Natural killer cell (primary cell): ENCODE measurements around the gene CLEC18B. TPM values are rescaled to one million over a fixed set of nuclear protein-coding genes. Genes with fewer than 3 reads are reported as not detected.
"Not testable (repeated sequence)": the region's sequence is repeated elsewhere in the genome, so short reads cannot be mapped to it uniquely, and the experiment has no call there.

Experiments used
- ATAC-seq, 3 donors: fragments of 150-1000 bp in 2 of 3; fragments of 200-7000 bp in 1 of 3; cut with Tn5 transposase; 1 replicate in 1 of 3; 2 replicates in 2 of 3; pipeline ENCODE4 v1.10.0; 2021; ENCODE audit warnings: mild to moderate bottlenecking in 2 of 3, moderate library complexity in 2 of 3
- DNase-seq, 2 donors: peaks; one replicate each; pipeline versions ENCODE4 v3.0.0 to v3.0.0-alpha.2; 2013 to 2021; ENCODE audit warnings: mixed read lengths in 1 of 2
- H3K27ac ChIP-seq: one replicate; pipeline ENCODE4 v1.5.1; 2013; ENCODE audit warnings: mild to moderate bottlenecking, low read length
- H3K27me3 ChIP-seq: one replicate; pipeline ENCODE4 v1.6.1; 2013; ENCODE audit warnings: low read length; ENCODE audit not compliant: control insufficient read depth, insufficient read depth
- H3K36me3 ChIP-seq: one replicate; pipeline ENCODE4 v1.6.1; 2013; ENCODE audit warnings: low read length; ENCODE audit not compliant: control insufficient read depth, insufficient read depth
- H3K4me1 ChIP-seq: one replicate; pipeline ENCODE4 v1.6.1; 2013; ENCODE audit warnings: low read length; ENCODE audit not compliant: control insufficient read depth, insufficient read depth
- H3K4me3 ChIP-seq: one replicate; pipeline ENCODE4 v1.5.1; 2013; ENCODE audit warnings: low read length
- H3K9me3 ChIP-seq: one replicate; pipeline ENCODE4 v1.6.1; 2013; ENCODE audit warnings: low read length; ENCODE audit not compliant: control insufficient read depth, insufficient read depth
- H3K27ac Mint-ChIP-seq, 2 donors: one replicate each; pipeline ENCODE4 v1.8.0; 2022; ENCODE audit warnings: mild to moderate bottlenecking in 2 of 2, mixed read lengths in 2 of 2, moderate library complexity in 1 of 2
- H3K27me3 Mint-ChIP-seq, 2 donors: one replicate each; pipeline ENCODE4 v1.8.0; 2022; ENCODE audit warnings: low read depth in 2 of 2, mixed read lengths in 2 of 2
- H3K36me3 Mint-ChIP-seq: one replicate; pipeline ENCODE4 v1.8.0; 2022; ENCODE audit warnings: mixed read lengths
- H3K4me1 Mint-ChIP-seq, 2 donors: one replicate each; pipeline ENCODE4 v1.8.0; 2022; ENCODE audit warnings: mixed read lengths in 2 of 2
- H3K4me3 Mint-ChIP-seq: one replicate; pipeline ENCODE4 v1.8.0; 2022; ENCODE audit warnings: mild to moderate bottlenecking, moderate library complexity, mixed read lengths
- H3K9me3 Mint-ChIP-seq, 2 donors: one replicate each; pipeline ENCODE4 v1.8.0; 2022; ENCODE audit warnings: mixed read lengths in 2 of 2
- WGBS: methylation state at CpG from one replicate; pipeline ENCODE4 v1.1.7; 2013; ENCODE audit warnings: missing lambda C conversion rate; ENCODE audit not compliant: insufficient coverage; 5-methylcytosine and 5-hydroxymethylcytosine counted together
- intact Hi-C: fragments of 100-400 bp; cut with micrococcal nuclease; formaldehyde crosslinking; loops from one replicate; pipeline ENCODE4 v1.14.2; 2022
- total RNA-seq, 4 donors: library from RNA; stranded (reverse); fragments of 120-200 nt in 1 of 4; gene quantifications; one replicate each; pipeline versions ENCODE4 v1.2.3 to v1.2.4, GENCODE V29; 2013 to 2022
- TF ChIP-seq, protein P1 (sequence below): fragments of 200-600 bp; IDR thresholded peaks from one replicate; pipeline ENCODE4 v1.8.0; 2022; ENCODE audit warnings: antibody characterized with exemption

CLEC18B gene
- total RNA-seq, 3 donors from 2014 or later (not counting 1 experiment from before 2014, with no cell fraction given): 0.24 to 1.8 (median 0.30) TPM

DNA sequence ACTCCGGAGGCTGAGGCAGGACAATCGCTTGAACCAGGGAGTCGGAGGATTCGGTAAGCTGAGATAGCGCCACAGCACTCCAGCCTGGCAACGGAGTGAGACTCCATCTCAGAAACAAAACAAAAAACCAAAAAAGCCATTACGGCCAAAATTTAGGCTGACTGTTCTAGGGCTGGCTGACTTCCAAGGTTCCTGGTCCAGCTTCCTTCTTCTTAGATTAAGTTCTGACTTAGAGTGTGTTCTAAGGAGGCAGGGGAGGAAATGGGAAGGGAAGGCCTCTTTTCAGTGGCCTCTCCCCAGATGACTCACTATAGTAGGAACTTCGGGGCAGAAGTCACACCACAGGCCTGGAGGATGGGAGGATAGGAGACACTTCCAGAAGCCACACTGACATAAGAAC is 27.7 kb upstream of the CLEC18B start:
- Histone ChIP-seq H3K27me3 (no peaks in the 10 kb centered on the region), H3K9me3 (no peaks in the 10 kb centered on the region), H3K27ac (no peak overlapping the region), H3K4me1 (peaks cover 5% of the 10 kb centered on the region), H3K4me3 (no peak overlapping the region), H3K36me3 (peaks cover 35% of the 10 kb centered on the region)
- ATAC-seq: no peak
- TF ChIP-seq, protein P1, sequence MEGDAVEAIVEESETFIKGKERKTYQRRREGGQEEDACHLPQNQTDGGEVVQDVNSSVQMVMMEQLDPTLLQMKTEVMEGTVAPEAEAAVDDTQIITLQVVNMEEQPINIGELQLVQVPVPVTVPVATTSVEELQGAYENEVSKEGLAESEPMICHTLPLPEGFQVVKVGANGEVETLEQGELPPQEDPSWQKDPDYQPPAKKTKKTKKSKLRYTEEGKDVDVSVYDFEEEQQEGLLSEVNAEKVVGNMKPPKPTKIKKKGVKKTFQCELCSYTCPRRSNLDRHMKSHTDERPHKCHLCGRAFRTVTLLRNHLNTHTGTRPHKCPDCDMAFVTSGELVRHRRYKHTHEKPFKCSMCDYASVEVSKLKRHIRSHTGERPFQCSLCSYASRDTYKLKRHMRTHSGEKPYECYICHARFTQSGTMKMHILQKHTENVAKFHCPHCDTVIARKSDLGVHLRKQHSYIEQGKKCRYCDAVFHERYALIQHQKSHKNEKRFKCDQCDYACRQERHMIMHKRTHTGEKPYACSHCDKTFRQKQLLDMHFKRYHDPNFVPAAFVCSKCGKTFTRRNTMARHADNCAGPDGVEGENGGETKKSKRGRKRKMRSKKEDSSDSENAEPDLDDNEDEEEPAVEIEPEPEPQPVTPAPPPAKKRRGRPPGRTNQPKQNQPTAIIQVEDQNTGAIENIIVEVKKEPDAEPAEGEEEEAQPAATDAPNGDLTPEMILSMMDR: no peak
- Mint-ChIP-seq H3K36me3 (peaks cover 19% of the 10 kb centered on the region), H3K4me1 (peaks cover 0 to 14% of the 10 kb centered on the region in 2 donors), H3K9me3 (no peaks in the 10 kb centered on the region), H3K4me3 (no peak overlapping the region), H3K27ac (peak overlapping the region; percentile 26 to 52), H3K27me3 (no peaks in the 10 kb centered on the region)
- WGBS: 91% methylated on average over 7 of the region's 8 CpGs
- intact Hi-C loops: no loop called here
- no peak for DNase-seq

DNA sequence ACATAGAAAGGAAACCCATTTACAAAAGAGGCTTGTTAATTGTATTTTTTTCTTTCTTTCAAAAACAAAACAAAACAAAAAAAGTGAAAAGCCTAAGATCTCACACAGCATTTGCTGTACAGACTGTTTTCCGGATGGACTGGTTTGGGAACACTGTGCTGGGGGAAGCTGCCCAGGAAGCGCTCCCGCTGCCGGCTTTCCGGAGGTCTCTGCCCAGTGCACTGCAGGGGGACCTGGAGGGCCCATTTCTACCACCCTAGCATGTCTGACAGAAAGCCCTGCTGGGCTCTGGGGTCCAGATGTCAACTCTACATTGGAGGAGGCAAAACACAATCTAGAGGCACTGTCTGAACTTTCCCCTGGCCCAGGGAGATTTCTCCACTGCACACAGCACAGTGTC is 26.3 kb upstream of the CLEC18B start:
- Mint-ChIP-seq H3K36me3 (peaks cover 11% of the 10 kb centered on the region), H3K4me3 (no peak overlapping the region), H3K27me3 (no peaks in the 10 kb centered on the region), H3K4me1 (peaks cover 4 to 18% of the 10 kb centered on the region in 2 donors), H3K9me3 (no peaks in the 10 kb centered on the region), H3K27ac (peak overlapping the region; percentile 22 to 52)
- Histone ChIP-seq H3K27me3 (no peaks in the 10 kb centered on the region), H3K9me3 (no peaks in the 10 kb centered on the region), H3K27ac (no peak overlapping the region), H3K36me3 (peaks cover 25% of the 10 kb centered on the region), H3K4me1 (peaks cover 5% of the 10 kb centered on the region), H3K4me3 (no peak overlapping the region)
- ATAC-seq (no peak), DNase-seq (no peak)
- 100% methylated on average over 5 of the region's 5 CpGs for WGBS
- intact Hi-C loops: no loop called here
- TF ChIP-seq, protein P1: no peak

DNA sequence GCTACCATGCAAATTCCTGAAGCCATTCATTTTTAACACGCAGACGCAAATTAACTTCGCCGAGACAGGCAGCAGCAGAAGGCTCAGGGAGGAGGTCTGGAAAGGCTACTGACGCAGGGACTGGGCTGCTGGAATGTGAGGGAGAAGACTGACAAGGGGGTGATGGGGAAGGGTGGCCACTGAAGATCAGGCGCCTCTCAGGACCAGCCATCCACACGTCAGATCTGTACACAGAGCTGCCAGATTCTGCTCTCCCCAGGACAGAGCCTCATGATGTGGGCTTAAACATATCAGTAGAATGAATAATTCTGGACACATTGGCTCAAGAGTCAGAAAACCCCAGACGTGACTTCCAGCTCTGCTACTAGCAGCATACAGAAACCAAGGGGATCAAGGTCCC is 25.6 kb upstream of the CLEC18B start:
- Mint-ChIP-seq H3K4me3 (no peak overlapping the region), H3K27ac (peak overlapping the region in 1 of 2 donors; percentile 22), H3K9me3 (no peaks in the 10 kb centered on the region), H3K27me3 (no peaks in the 10 kb centered on the region), H3K36me3 (peaks cover 4% of the 10 kb centered on the region), H3K4me1 (peaks cover 5 to 16% of the 10 kb centered on the region in 2 donors)
- WGBS: 97% methylated on average over 8 of the region's 8 CpGs
- H3K27ac ChIP-seq: no peak overlapping the region
- H3K9me3 ChIP-seq: no peaks in the 10 kb centered on the region
- intact Hi-C loops: no loop called here
- H3K4me3 ChIP-seq: no peak overlapping the region
- no peak for DNase-seq
- ATAC-seq: no peak
- H3K36me3 ChIP-seq: peaks cover 20% of the 10 kb centered on the region
- H3K4me1 ChIP-seq: peaks cover 5% of the 10 kb centered on the region
- TF ChIP-seq, protein P1: no peak
- no peaks in the 10 kb centered on the region for H3K27me3 ChIP-seq

DNA sequence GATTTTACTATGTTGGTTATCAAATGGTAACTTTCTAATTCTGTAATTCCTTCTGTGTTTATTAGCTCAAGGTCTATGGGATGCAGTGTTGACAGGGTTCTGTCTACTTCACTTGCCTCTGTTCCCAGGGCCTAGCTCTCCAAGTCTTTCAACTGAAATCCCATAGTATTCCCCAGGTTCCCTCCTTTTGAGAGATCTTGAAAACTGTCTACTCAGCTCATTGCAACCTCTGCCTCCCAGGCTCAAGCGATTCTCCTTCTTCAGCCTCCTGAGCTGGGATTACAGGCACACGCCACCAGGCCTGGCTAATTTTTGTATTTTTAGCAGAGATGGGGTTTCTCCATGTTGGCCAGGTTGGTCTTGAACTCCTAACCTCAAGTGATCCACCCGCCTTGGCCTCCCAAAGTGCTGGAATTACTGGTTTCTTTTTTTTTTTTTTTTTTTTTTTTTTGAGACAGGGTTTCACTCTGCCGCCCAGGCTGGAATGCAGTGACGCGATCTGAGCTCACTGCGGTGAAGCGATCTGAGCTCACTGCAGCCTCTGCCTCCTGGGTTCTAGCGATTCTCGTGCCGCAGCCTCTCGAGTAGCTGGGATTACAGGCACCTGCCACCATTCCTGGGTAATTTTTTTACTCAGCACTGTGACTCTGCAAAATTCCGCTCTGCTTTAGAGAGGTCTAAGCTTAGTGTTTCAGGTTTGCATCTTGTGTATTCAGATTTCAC is 22.5 kb upstream of the CLEC18B start:
- H3K36me3 ChIP-seq, H3K36me3 Mint-ChIP-seq, H3K4me3 Mint-ChIP-seq, H3K9me3 ChIP-seq, H3K27me3 ChIP-seq, H3K27ac ChIP-seq, H3K9me3 Mint-ChIP-seq, H3K4me1 ChIP-seq, H3K4me3 ChIP-seq, H3K27me3 Mint-ChIP-seq, ATAC-seq, intact Hi-C loops, H3K27ac Mint-ChIP-seq, DNase-seq: not testable (repeated sequence)
- WGBS: 98% methylated on average over 11 of the region's 13 CpGs
- H3K4me1 Mint-ChIP-seq: peaks cover 12 to 22% of the 10 kb centered on the region in 2 donors
